22Rv1 (cell line): ENCODE results near the gene USP27X.

ENCODE experiments used
- ZFX ChIP-seq: fragments of 450-650 bp; IDR thresholded peaks from 2 replicates; pipeline ENCODE4 v1.6.1; 2017; ENCODE audit warnings: antibody characterized with exemption, borderline replicate concordance
- TF ChIP-seq, protein P1 (sequence below): fragments of 450-650 bp; IDR thresholded peaks from 2 replicates; pipeline ENCODE4 v1.5.1; 2017; ENCODE audit warnings: mild to moderate bottlenecking

DNA sequence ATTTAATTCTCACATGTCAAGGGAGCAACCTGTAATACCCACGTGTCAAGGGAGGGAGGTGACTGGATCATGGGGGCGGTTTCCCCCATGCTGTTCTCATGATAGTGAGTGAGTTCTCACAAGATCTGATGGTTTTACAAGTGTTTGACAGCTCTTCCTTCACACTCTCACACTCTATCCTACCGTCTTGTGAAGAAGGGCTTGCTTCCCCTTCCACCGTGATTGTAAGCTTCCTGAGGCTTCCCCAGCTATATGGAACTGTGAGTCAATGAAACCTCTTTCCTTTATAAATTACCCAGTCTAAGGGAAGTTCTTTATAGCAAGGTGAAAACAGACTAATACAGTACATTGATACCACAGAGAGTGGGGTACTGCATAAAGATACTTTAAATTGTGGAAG is 17.7 kb downstream of the USP27X start:
- TF ChIP-seq, protein P1, sequence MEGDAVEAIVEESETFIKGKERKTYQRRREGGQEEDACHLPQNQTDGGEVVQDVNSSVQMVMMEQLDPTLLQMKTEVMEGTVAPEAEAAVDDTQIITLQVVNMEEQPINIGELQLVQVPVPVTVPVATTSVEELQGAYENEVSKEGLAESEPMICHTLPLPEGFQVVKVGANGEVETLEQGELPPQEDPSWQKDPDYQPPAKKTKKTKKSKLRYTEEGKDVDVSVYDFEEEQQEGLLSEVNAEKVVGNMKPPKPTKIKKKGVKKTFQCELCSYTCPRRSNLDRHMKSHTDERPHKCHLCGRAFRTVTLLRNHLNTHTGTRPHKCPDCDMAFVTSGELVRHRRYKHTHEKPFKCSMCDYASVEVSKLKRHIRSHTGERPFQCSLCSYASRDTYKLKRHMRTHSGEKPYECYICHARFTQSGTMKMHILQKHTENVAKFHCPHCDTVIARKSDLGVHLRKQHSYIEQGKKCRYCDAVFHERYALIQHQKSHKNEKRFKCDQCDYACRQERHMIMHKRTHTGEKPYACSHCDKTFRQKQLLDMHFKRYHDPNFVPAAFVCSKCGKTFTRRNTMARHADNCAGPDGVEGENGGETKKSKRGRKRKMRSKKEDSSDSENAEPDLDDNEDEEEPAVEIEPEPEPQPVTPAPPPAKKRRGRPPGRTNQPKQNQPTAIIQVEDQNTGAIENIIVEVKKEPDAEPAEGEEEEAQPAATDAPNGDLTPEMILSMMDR = no peak
- TF ChIP-seq ZFX = no peak
